GM12875 (cell line): ENCODE data around the gene PTPRJ.

Experiments used
- H3K4me3 ChIP-seq: one replicate; pipeline ENCODE4 v1.5.1; 2011; ENCODE audit warnings: low read depth, low read length, control low read depth
- CTCF ChIP-seq: IDR thresholded peaks from 2 replicates; pipeline ENCODE4 v1.5.1; 2011; ENCODE audit warnings: low read depth, mild to moderate bottlenecking, control low read depth, inconsistent platforms, low read length, moderate library complexity, borderline replicate concordance; ENCODE audit not compliant: insufficient read depth

Gene PTPRJ

GRCh38 chr11:48074425-48075181 is 94.2 kb downstream of the PTPRJ start:
- H3K4me3 ChIP-seq, result no peak overlapping the region
- TF ChIP-seq CTCF, result no peak

GRCh38 chr11:48075637-48076036 is 95.3 kb downstream of the PTPRJ start:
- no peak for TF ChIP-seq CTCF
- no peak overlapping the region for H3K4me3 ChIP-seq

GRCh38 chr11:48077251-48077650 is 96.9 kb downstream of the PTPRJ start:
- no peak overlapping the region for H3K4me3 ChIP-seq
- no peak for TF ChIP-seq CTCF

GRCh38 chr11:48078689-48079088 is 98.3 kb downstream of the PTPRJ start:
- TF ChIP-seq CTCF, result no peak
- no peak overlapping the region for H3K4me3 ChIP-seq

GRCh38 chr11:48079596-48079995 is 99.2 kb downstream of the PTPRJ start:
- H3K4me3 ChIP-seq, result no peak overlapping the region
- TF ChIP-seq CTCF, result no peak

- no peak for TF ChIP-seq CTCF
- no peak overlapping the region for H3K4me3 ChIP-seq
Measured at GRCh38 chr11:48080301-48080861, 100.0 kb downstream of the PTPRJ start.
